Measurements from ENCODE around the gene VEPH1.

DNA sequence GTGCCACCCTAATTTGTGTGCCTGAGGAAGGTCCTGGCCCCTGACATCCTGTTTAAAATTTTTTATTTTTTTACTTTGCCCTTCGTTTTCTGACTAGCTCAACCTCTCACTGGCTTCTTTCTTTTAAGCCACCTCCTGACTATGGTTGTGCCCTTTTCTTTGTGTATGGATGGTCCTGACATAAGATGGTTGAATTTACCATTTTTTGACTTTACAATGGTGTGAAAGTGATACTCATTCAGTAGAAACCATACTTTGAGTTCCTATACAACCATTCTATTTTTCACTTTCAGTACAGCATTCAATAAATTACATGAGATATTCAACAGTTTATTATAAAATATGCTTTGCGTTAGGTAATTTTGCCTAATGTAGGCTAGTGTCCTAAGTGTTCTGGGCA is 140.9 kb downstream of the VEPH1 start:
- no peak for TF ChIP-seq CTCF (IDR thresholded peaks at IDR 0.05; ENCODE audit: borderline replicate concordance, extremely low read depth, low read length, poor library complexity, severe bottlenecking)
- no peak for TF ChIP-seq EZH2 (IDR thresholded peaks at IDR 0.05; ENCODE audit: borderline replicate concordance, low read depth, low read length, severe bottlenecking)

Data from DND-41 (cell line).